ENCODE data around the gene KCNJ11.

- TF ChIP-seq CTCF (IDR thresholded peaks at IDR 0.05) (peak in 4 of 7 experiments; percentile 41 to 64 (median 56)), POLR2A (IDR thresholded peaks at IDR 0.05) (no peak)
Measured at GRCh38 chr11:17354601-17354991, 33.9 kb downstream of the KCNJ11 start.
